HCT116 (cell line): Measurements from ENCODE around the gene LHX3. TPM values are rescaled to one million over a fixed set of nuclear protein-coding genes. Genes with fewer than 3 reads are reported as not detected.

Source experiments
- ATAC-seq: fragments of 200-7000 bp; cut with Tn5 transposase; 2 replicates; pipeline ENCODE4 v1.9.1; 2020; ENCODE audit warnings: mild to moderate bottlenecking, moderate library complexity
- BruUV-seq: library from RNA; stranded (reverse); fragments of 400-500 nt; replicated peaks from 2 replicates; lab custom pipeline; 2021; lab: Mats Ljungman, UMichigan
- CTCF ChIA-PET: fragments of 300-600 bp; sonication (Branson Sonifier 250); formaldehyde crosslinking; loops from one replicate; lab custom pipeline; 2021; ENCODE audit warnings: antibody characterized with exemption; lab: Charles Lee
- POLR2A ChIA-PET: fragments of 300-600, 350-600 bp; sonication (Branson Sonifier 250); formaldehyde crosslinking; loops from one replicate; lab custom pipeline; 2021; ENCODE audit warnings: antibody characterized with exemption; lab: Charles Lee
- RAD21 ChIA-PET, 2 experiments: fragments of 300-600 bp; sonication (Branson Sonifier 250); formaldehyde crosslinking; loops; one replicate each; lab custom pipeline; 2023; ENCODE audit warnings: low total read pairs in 2 of 2; ENCODE audit not compliant: uncharacterized antibody in 2 of 2, unreplicated experiment in 2 of 2, low non-redundant PET in 1 of 2; lab: Charles Lee
- DNase-seq: peaks from one replicate; pipeline ENCODE4 v3.0.0-alpha.2; 2010; ENCODE audit warnings: low read depth, low spot score
- H2AFZ ChIP-seq: fragments of 200-600 bp; shearing (Covaris generic), sonication (generic); 2 replicates; pipeline ENCODE4 v1.6.1; 2017; ENCODE audit warnings: low read depth, mixed run types, mixed read lengths, antibody characterized with exemption, low read length; ENCODE audit not compliant: poor library complexity, severe bottlenecking
- H3K27ac ChIP-seq: 2 replicates; pipeline ENCODE4 v1.5.1; 2012; ENCODE audit warnings: low read depth, low read length
- H3K27me3 ChIP-seq: fragments of 200-600 bp; sonication (generic); 2 replicates; pipeline ENCODE4 v1.6.1; 2016; ENCODE audit warnings: mixed run types, low read length, mixed read lengths; ENCODE audit not compliant: insufficient read depth
- H3K36me3 ChIP-seq, 2 experiments: fragments of 200-500 bp in 1 of 2; fragments of 200-600 bp in 1 of 2; sonication (Bioruptor generic) in 1 of 2; sonication (generic) in 1 of 2; 2 replicates each; pipeline versions ENCODE4 v1.5.1 to v1.6.1; 2014 to 2016; ENCODE audit warnings: low read length in 2 of 2, inconsistent platforms in 1 of 2, mixed read lengths in 1 of 2, mixed run types in 1 of 2; ENCODE audit not compliant: insufficient read depth in 2 of 2, control insufficient read depth in 1 of 2
- H3K4me1 ChIP-seq, 2 experiments: fragments of 200-600 bp in 1 of 2; sonication (generic) in 1 of 2; 2 replicates each; pipeline versions ENCODE4 v1.5.1 to v1.6.1; 2012 to 2017; ENCODE audit warnings: low read length in 2 of 2, inconsistent platforms in 1 of 2, mild to moderate bottlenecking in 1 of 2, mixed read lengths in 1 of 2, mixed run types in 1 of 2, moderate library complexity in 1 of 2; ENCODE audit not compliant: insufficient read depth in 2 of 2, control insufficient read depth in 1 of 2
- H3K4me2 ChIP-seq: fragments of 200-600 bp; sonication (generic); 2 replicates; pipeline ENCODE4 v1.6.1; 2017; ENCODE audit warnings: mixed run types, low read length, mixed read lengths
- H3K4me3 ChIP-seq, 2 experiments: fragments of 200-600 bp in 1 of 2; sonication (generic) in 1 of 2; replicated peaks in 1 of 2; 2 replicates each; pipeline ENCODE4 v1.5.1; 2011 to 2016; ENCODE audit warnings: low read length in 2 of 2, control low read depth in 1 of 2, low read depth in 1 of 2, mild to moderate bottlenecking in 1 of 2, mixed read lengths in 1 of 2, mixed run types in 1 of 2
- H3K79me2 ChIP-seq: fragments of 200-600 bp; sonication (generic); 2 replicates; pipeline ENCODE4 v1.6.1; 2017; ENCODE audit warnings: mild to moderate bottlenecking, mixed run types, low read length, moderate library complexity, mixed read lengths; ENCODE audit not compliant: insufficient read depth
- H3K9ac ChIP-seq: fragments of 200-600 bp; sonication (generic); 2 replicates; pipeline ENCODE4 v1.6.1; 2016; ENCODE audit warnings: low read length, mixed read lengths
- H3K9me2 ChIP-seq: fragments of 200-600 bp; sonication (generic), shearing (Covaris generic); 2 replicates; pipeline ENCODE4 v1.6.1; 2017; ENCODE audit warnings: mixed run types, mild to moderate bottlenecking, moderate library complexity; ENCODE audit not compliant: insufficient read depth
- H3K9me3 ChIP-seq, 2 experiments: fragments of 200-500 bp in 1 of 2; fragments of 200-600 bp in 1 of 2; sonication (Bioruptor generic) in 1 of 2; sonication (generic) in 1 of 2; 2 replicates each; pipeline ENCODE4 v1.6.1; 2014 to 2017; ENCODE audit warnings: low read length in 2 of 2, mixed read lengths in 2 of 2, inconsistent platforms in 1 of 2, low read depth in 1 of 2, mild to moderate bottlenecking in 1 of 2, mixed run types in 1 of 2, moderate library complexity in 1 of 2; ENCODE audit not compliant: control insufficient read depth in 1 of 2, insufficient read depth in 1 of 2
- H4K20me1 ChIP-seq: fragments of 200-600 bp; sonication (generic), shearing (Covaris generic); 2 replicates; pipeline ENCODE4 v1.6.1; 2017; ENCODE audit warnings: mixed run types, mild to moderate bottlenecking, moderate library complexity; ENCODE audit not compliant: insufficient read depth
- EGR1 ChIP-seq: IDR thresholded peaks from 2 replicates; pipeline ENCODE4 v1.6.1; 2012; ENCODE audit warnings: low read depth
- EZH2 ChIP-seq: fragments of 200-600 bp; sonication (generic); IDR thresholded peaks from 2 replicates; pipeline ENCODE4 v1.6.1; 2017; ENCODE audit warnings: antibody characterized with exemption, mixed run types
- FOSL1 ChIP-seq: IDR thresholded peaks from 2 replicates; pipeline ENCODE4 v1.6.1; 2012; ENCODE audit warnings: low read depth
- POLR2A ChIP-seq: IDR thresholded peaks from 2 replicates; pipeline ENCODE4 v1.7.0; 2011; ENCODE audit warnings: borderline replicate concordance; ENCODE audit not compliant: insufficient read depth, insufficient read length; ENCODE audit errors: extremely low read depth
- RAD21 ChIP-seq: IDR thresholded peaks from 2 replicates; pipeline ENCODE4 v1.6.1; 2012; ENCODE audit warnings: low read depth, mild to moderate bottlenecking
- ZFX ChIP-seq: fragments of 450-650 bp; IDR thresholded peaks from 2 replicates; pipeline ENCODE4 v1.6.1; 2017
- intact Hi-C: fragments of 100-400 bp; cut with micrococcal nuclease; formaldehyde crosslinking; loops from 2 replicates; pipeline ENCODE4 v1.10.0; 2022
- total RNA-seq: library from RNA; stranded (reverse); gene quantifications from one replicate; pipeline ENCODE4 v1.2.1, GENCODE V29; 2021; ENCODE audit not compliant: unreplicated experiment
- TF ChIP-seq, protein P1 (sequence below): IDR thresholded peaks from 2 replicates; pipeline ENCODE4 v1.6.1; 2011; ENCODE audit warnings: mild to moderate bottlenecking, low read length, moderate library complexity; ENCODE audit not compliant: insufficient replicate concordance; ENCODE audit errors: extremely low read depth
- TF ChIP-seq, protein P2 (sequence below), 3 experiments: fragments of 200-600 bp in 1 of 3; sonication (generic) in 1 of 3; IDR thresholded peaks in 2 of 3; conservative IDR thresholded peaks in 1 of 3; 2 replicates each; pipeline ENCODE4 v1.5.1; 2012 to 2017; ENCODE audit warnings: low read depth in 2 of 3, low read length in 2 of 3, antibody characterized with exemption in 1 of 3, borderline replicate concordance in 1 of 3, control low read depth in 1 of 3, mild to moderate bottlenecking in 1 of 3, mixed read lengths in 1 of 3, mixed run types in 1 of 3, moderate library complexity in 1 of 3; ENCODE audit not compliant: insufficient read depth in 1 of 3
- TF ChIP-seq, protein P3 (sequence below): IDR thresholded peaks from 2 replicates; pipeline ENCODE4 v1.6.1; 2012

The LHX3 gene
- total RNA-seq, 1 experiment from 2014 or later, result not detected

DNA sequence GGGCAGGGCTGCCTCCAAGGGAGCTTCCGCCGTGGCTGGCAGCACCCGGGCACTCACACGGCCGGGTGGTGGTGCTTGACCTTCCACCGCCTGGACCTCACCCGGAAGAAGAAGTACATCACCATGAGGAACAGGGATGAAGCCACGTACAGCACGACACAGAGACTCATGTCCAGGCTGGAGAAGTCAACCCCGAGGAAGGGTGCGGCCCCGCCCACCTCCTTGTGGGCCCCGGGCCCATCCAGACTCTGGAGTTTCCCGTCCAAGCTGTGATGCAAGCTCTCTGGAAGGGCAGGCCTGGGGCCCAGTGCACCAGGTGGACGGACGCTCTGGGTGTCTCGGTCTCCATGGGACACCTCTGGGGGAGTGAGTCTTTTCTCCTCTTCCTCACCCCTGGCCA, 3.7 kb upstream of the LHX3 start:
- no peak overlapping the region for H3K4me3 ChIP-seq
- no peak overlapping the region for H3K9ac ChIP-seq
- RAD21 ChIA-PET, result no interaction called here
- no peaks in the 10 kb centered on the region for H3K9me2 ChIP-seq
- no peaks in the 10 kb centered on the region for H3K79me2 ChIP-seq
- POLR2A ChIA-PET, result no interaction called here
- H3K4me1 ChIP-seq, result no peaks in the 10 kb centered on the region
- no peak for ATAC-seq
- BruUV-seq, result no TSS peak
- H2AFZ ChIP-seq, result no peak overlapping the region
- no peaks in the 10 kb centered on the region for H4K20me1 ChIP-seq
- no peak for DNase-seq
- no peak overlapping the region for H3K4me2 ChIP-seq
- TF ChIP-seq ZFX, result no peak
- TF ChIP-seq RAD21, result no peak
- no peak for TF ChIP-seq FOSL1
- no peak for TF ChIP-seq EGR1
- no peak for TF ChIP-seq EZH2
- TF ChIP-seq, protein P1, sequence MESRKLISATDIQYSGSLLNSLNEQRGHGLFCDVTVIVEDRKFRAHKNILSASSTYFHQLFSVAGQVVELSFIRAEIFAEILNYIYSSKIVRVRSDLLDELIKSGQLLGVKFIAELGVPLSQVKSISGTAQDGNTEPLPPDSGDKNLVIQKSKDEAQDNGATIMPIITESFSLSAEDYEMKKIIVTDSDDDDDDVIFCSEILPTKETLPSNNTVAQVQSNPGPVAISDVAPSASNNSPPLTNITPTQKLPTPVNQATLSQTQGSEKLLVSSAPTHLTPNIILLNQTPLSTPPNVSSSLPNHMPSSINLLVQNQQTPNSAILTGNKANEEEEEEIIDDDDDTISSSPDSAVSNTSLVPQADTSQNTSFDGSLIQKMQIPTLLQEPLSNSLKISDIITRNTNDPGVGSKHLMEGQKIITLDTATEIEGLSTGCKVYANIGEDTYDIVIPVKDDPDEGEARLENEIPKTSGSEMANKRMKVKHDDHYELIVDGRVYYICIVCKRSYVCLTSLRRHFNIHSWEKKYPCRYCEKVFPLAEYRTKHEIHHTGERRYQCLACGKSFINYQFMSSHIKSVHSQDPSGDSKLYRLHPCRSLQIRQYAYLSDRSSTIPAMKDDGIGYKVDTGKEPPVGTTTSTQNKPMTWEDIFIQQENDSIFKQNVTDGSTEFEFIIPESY, result no peak
- TF ChIP-seq, protein P2, sequence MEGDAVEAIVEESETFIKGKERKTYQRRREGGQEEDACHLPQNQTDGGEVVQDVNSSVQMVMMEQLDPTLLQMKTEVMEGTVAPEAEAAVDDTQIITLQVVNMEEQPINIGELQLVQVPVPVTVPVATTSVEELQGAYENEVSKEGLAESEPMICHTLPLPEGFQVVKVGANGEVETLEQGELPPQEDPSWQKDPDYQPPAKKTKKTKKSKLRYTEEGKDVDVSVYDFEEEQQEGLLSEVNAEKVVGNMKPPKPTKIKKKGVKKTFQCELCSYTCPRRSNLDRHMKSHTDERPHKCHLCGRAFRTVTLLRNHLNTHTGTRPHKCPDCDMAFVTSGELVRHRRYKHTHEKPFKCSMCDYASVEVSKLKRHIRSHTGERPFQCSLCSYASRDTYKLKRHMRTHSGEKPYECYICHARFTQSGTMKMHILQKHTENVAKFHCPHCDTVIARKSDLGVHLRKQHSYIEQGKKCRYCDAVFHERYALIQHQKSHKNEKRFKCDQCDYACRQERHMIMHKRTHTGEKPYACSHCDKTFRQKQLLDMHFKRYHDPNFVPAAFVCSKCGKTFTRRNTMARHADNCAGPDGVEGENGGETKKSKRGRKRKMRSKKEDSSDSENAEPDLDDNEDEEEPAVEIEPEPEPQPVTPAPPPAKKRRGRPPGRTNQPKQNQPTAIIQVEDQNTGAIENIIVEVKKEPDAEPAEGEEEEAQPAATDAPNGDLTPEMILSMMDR (IDR thresholded peaks at IDR 0.05 in 2 of 3, conservative IDR thresholded peaks at IDR 0.05 in 1 of 3; ENCODE audit: borderline replicate concordance in 1 of 3, insufficient read depth in 1 of 3, low read depth in 2 of 3, low read length in 2 of 3), result no peak
- TF ChIP-seq, protein P3, sequence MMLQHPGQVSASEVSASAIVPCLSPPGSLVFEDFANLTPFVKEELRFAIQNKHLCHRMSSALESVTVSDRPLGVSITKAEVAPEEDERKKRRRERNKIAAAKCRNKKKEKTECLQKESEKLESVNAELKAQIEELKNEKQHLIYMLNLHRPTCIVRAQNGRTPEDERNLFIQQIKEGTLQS, result no peak
- no peak for TF ChIP-seq POLR2A
- H3K27me3 ChIP-seq, result no peaks in the 10 kb centered on the region
- CTCF ChIA-PET, result no interaction called here
- no peak overlapping the region for H3K27ac ChIP-seq
- intact Hi-C loops, result no loop called here
- H3K9me3 ChIP-seq, result no peaks in the 10 kb centered on the region
- peaks cover 15 to 22% of the 10 kb centered on the region in 2 experiments; a peak in 3 of 4 replicates for H3K36me3 ChIP-seq
